MV-4-11 (cell line): ENCODE results near the gene GALK1.
"Not testable (repeated sequence)": the region's sequence is repeated elsewhere in the genome, so short reads cannot be mapped to it uniquely, and the experiment has no call there.

ENCODE experiments used
- DNase-seq: peaks from one replicate; lab custom pipeline; 2025; lab: John Stamatoyannopoulos, UW

The GALK1 gene

DNA sequence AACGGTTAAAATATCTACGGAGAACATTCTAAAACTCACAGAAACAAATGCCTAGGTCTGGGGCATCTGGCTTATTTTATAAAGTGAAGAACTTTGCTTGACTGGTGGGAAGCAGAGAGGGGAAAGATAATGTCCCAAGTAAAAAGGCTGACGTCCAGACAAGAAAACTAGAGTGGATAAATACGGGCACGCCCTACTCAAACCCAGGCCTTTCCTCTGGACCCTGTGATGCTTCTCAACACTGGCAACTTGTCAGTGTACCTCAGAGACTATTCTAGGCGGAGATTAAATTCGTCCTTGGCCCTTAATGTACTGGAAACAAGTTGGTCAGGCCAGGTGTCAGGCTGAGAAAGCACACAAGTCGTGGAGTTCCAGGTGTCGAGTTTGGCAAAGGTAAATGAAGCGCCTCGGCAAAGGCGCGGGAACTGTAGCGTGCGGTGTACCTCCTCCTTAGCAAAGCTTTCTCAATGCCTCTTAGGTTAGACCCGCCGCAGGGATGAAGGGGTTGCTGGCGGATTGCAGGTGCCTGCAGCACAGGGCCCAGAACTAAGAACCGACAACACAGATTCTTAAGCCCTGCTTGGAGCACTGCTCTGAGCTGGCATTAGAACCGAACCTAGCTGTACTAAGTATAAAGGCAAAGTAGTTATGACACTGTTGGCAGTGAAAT lies 18.9 kb upstream of the GALK1 start:
- DNase-seq, result no peak

GRCh38 chr17:75783069-75783783 lies 18.2 kb upstream of the GALK1 start:
- DNase-seq, result peak; percentile 97

DNA sequence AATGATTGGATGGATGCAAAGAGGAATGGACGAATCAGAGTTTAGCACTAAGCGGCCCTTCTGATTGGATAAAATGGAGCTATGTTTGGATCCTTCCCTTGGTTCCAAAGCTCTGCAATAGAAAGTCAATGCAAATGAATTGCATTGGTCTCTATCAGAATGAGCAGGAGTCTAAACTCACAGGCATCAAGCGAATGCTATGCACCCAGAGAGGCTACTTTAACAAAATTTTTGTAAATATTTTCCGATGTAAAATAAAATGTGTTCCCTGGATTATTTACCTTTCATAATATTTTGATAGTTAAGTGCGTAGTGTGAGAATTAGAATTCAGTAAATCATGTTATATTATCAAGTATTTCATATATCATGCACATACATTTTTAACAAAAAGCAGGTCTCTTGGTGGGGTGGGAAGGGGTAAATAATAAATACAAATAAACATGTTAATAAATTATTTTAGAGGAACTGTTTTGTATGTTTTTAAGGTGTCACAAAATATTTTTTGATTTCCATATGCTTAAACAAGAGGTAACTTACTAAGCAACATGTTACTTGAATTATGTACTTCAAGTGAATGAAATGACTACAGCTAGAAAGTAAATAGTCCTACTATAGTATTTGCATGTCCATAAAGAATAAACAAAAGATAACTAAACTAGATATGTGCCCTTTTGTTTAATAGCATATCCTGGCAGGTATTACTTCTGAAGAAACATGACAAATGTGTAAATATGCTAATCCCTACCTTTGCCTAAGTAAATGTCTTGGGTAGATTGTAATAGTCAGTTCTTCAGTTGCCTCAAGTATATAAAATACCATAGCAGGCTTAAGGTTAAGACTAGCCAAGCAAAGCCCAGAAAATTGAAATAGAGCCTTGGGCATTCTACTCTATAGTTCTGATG lies 15.2 kb upstream of the GALK1 start:
- no peak for DNase-seq

DNA sequence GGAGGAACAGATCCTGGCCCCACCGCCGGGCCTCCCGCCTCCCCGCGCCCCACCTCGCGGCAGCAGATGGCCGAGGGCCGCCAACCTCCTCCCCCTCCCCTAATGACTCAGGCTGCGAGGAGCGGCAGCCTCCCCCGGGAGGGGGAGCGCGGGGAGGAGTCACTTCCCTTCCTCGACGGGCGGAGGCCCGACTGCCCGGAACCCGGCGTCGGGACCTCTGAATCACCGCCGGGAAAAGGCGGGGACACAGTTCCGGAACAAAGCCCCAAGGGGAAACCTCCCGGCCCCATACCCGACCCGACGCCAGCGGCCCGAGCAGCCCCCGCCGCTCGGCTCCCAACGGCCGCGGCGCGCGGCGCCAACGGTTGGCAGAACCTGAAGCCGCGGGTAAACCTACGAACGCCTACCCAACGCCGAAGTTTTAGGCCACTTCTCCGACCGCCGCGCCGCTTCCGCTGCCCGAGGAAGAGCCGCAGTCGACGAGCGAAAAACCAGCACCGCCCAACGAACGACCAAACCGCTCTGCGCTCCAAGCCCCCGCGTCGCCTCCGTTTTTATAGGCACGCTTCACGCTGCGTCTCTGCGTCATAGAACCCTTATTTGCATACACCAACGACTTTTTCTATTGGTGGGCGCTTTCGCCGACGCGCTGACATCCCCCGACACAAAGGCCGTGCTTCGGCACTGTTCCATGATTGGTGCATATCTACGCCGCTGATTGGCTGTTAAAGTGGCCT lies 14.4 kb upstream of the GALK1 start:
- DNase-seq, result peak; percentile 100

DNA sequence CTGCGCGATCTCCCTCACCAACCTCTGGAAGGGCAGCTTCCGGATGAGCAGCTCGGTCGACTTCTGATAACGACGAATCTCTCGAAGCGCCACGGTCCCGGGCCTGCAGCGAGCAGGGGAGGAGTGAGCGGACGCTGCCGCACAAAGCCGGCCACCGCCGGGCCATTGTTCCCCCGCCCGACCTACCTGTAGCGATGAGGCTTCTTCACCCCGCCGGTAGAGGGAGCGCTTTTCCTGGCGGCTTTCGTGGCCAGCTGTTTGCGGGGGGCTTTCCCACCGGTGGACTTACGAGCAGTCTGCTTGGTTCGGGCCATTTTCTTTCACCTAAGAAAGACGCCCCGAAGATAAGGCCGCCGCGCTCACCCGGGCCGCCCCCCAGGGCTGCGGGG lies 13.9 kb upstream of the GALK1 start:
- peak; percentile 53 for DNase-seq

GRCh38 chr17:75778066-75778860 lies 13.3 kb upstream of the GALK1 start:
- not testable (repeated sequence) for DNase-seq

GRCh38 chr17:75777296-75777922 lies 12.4 kb upstream of the GALK1 start:
- no peak for DNase-seq

- DNase-seq, result peak; percentile 43
Observed at GRCh38 chr17:75776386-75777295, 11.6 kb upstream of the GALK1 start.

DNA sequence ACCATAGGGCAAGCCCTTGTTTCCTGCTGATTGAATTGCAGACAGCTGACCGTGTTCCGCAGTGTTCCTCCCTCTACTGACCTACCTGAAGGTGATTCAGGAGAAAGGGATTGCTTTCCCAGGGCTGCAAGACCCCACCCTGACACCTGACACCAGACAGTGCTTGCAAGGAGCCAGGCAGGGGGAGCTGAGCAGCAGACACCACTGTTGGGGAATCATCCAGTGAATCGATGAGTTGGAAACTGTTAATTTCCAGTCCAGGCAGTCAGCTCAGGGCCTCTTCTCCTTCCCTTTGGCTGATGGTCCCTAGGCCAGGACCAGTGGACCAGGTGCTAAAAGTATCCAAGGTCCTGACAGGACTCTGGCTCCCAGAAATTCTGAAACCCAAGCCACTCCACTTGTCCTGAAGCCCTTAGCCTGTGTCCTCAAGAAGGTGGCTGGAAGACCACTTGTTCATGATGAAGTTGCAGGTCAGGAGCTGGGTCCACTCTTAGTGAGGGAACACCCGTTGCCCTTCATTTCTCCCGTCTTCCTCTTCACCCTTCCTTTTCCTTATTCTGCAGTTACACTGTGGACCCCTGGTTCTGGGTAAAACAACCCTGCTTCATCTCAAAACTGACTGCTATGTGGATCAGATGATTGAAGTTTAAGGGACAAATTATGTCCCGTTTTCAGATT lies 10.1 kb upstream of the GALK1 start:
- DNase-seq, result no peak

DNA sequence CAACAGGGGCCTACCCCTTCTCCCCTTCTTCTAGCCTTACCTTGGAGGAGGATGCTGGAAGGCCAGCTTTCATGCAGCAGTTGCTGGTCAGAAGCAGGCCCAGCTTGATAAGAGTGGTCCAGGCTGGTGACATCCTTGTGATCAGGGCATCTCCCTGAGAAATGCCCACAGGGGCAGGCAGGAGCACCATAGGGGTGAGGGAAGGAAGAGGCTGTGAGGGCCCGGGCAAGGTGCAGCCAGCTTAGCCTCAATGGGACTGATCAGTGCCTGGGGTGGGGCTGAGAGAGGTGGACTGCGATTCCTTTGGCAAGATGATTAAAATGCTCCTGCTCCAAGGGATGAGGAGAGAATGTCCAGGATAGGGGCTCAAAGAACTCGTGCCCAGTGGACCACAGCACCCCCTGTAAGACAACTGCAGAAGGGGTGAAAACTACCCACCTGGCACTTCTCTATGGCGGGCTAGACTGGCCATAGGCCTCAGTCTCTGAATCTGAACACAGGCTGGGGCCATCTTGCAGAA lies 9.5 kb upstream of the GALK1 start:
- no peak for DNase-seq

GRCh38 chr17:75773808-75774470 lies 8.9 kb upstream of the GALK1 start:
- no peak for DNase-seq

DNA sequence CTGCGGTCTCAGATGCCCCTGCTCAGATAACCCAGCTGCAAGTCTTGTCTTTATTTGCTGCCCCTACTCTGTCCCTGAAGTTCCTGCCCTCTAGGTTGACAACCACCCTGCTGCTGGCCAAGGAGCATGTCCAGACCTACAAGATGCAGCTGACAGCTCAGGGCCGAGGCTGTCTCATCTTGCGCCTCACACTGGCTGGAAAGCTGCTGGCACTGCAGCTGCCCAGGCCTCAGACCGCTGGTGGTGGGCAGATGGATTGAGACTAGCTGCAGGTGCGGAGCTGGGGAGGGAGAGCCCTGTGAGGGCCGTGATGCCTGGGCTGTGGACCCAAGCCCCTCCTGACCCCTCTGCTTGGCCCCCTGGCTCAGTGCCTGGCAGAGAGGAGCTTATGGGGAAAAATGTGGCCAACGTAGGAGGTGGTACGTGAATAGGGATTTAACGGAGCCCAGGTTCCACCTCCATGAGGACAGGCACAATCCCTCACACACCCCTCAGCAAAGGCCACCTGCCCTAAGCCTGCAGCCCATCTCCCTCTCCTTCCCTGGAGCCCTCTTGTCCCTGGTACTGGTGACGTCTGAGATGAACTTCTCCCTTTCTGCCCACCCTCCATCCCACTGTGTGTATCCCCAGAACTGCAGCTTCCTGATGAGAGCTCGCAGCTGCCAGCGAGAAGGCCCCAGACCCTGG lies 8.3 kb upstream of the GALK1 start:
- DNase-seq, result no peak

- no peak for DNase-seq
Observed at GRCh38 chr17:75771334-75772281, 6.6 kb upstream of the GALK1 start.

GRCh38 chr17:75769536-75769935 lies 4.5 kb upstream of the GALK1 start:
- no peak for DNase-seq

DNA sequence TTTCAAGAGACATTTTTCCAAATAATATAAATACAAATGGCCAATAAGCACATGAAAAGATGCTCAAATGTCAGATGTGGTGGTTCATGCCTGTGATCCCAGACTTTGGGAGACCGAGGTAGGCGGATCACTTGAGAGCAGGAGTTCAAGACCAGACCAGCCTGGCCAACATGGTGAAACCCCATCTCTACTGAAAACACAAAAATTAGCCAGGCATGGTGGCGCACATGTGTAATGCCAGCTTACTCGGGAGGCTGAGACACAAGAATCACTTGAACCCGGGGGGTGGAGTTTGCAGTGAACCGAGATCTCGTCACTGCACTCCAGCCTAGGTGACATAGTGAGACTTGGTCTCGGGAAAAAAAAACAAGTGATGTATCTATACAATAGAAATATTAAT lies 2.9 kb upstream of the GALK1 start:
- no peak for DNase-seq

DNA sequence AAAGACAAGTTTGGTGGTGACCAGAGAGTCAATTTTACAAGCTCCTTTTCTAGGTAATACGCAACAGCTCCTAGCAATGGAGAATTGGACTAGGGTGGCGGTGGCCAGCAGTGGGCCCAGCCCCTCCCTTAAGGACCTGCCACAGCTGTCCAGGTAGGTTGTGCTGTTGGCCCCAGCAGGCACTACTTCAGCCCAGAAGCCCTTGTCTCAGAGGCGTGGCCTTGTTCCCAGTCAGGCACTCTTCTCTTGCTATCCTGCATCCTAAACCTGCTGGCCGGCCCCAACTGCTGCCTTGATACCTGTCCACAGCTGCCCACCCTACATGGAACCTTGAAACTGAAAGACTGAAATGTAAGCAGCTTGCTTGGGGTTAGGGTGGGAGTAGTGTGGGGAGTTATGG lies 989 bp upstream of the GALK1 start:
- no peak for DNase-seq

- DNase-seq, result no peak
Observed at GRCh38 chr17:75764417-75764710, 628 bp downstream of the GALK1 start.
